Measurements from ENCODE around the gene FBXO3.
"Not testable (repeated sequence)": the region's sequence is repeated elsewhere in the genome, so short reads cannot be mapped to it uniquely, and the experiment has no call there.

The FBXO3 gene, protein sequence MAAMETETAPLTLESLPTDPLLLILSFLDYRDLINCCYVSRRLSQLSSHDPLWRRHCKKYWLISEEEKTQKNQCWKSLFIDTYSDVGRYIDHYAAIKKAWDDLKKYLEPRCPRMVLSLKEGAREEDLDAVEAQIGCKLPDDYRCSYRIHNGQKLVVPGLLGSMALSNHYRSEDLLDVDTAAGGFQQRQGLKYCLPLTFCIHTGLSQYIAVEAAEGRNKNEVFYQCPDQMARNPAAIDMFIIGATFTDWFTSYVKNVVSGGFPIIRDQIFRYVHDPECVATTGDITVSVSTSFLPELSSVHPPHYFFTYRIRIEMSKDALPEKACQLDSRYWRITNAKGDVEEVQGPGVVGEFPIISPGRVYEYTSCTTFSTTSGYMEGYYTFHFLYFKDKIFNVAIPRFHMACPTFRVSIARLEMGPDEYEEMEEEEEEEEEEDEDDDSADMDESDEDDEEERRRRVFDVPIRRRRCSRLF

DNA sequence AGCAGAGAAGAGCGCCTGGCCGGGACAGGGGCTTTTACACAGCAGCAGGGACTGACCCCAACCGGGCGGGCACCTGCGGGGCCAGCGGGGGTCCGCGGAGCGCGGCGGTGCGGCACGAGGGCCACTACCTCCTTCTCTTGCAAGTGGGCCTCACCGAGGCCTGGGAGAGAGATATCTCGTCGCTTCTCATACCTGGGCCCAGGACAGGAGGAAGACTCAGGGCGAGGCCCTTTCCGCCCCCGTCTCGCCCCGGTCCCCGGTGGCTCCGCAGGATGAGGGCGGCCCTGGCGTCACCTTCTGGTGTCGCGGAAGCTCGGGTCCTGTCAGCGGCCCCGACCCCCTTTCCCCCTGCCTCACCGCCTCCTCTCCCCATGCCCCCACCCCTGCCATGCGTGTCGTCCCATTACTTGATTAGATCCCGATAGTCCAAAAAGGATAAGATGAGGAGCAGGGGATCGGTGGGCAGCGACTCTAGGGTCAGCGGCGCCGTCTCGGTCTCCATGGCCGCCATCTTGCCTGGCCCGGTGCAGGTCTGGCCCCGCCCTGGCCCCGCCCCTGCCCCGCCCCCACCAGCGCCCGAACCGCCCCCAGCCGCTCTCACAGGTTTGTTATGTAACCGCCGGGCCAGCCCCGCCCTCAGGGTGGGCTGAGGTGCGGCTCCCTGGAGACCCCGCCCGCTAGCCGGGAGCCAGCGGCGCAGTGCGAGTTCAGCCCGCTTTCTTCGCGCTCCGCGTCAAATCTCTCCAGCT, at the start of gene FBXO3:
FBXO3 (minus strand) TSS at position 534 of the 749 bp plus-strand sequence; CDS start at position 511, 23 bp downstream.
- peak within 1 kb of the TSS; percentile 97 for H3K4me3 ChIP-seq
- DNase-seq (ENCODE audit: low read depth, low spot score), result peak; percentile 45
- H3K27ac ChIP-seq, result no peak within 1 kb of the TSS; the same call in 1 of the 2 replicates
- TF ChIP-seq EZH2 (IDR thresholded peaks at IDR 0.05), result no peak
- no peak for TF ChIP-seq FOXP2 (optimal IDR thresholded peaks at IDR 0.05; ENCODE audit: control extremely low read depth, extremely low read length, insufficient read depth)
- no peak; the same call in 1 of the 2 replicates for TF ChIP-seq POLR2AphosphoS5 (IDR thresholded peaks at IDR 0.05; ENCODE audit: borderline replicate concordance, low read depth, low read length)
- no peaks in the 10 kb centered on the region for H3K9me3 ChIP-seq (ENCODE audit: low read depth, low read length)
- H3K9ac ChIP-seq (ENCODE audit: insufficient read length), result peak within 1 kb of the TSS; percentile 87
- H3K36me3 ChIP-seq (ENCODE audit: insufficient read depth, low read length), result peaks cover 3% of the 10 kb centered on the region

DNA sequence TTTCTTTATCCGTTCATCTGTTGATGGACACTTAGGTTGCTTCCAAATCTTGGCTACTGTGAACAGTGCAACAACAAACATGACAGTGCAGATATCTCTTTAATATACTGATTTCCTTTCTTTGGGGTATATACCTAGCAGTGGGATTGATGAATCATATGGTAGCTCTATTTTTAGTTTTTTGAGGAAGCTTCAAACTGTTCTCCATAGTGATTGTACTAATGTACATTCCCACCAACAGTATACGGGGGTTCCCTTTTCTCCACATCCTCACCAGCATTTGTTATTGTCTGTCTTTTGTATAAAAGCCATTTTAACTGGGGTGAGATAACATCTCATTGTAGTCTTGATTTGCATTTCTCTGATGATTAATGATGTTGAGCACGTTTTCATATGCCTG, 48.7 kb upstream of the FBXO3 start:
- not testable (repeated sequence) for H3K9ac ChIP-seq (ENCODE audit: insufficient read length); H3K9me3 ChIP-seq (ENCODE audit: low read depth, low read length); H3K36me3 ChIP-seq (ENCODE audit: insufficient read depth, low read length); DNase-seq (ENCODE audit: low read depth, low spot score); H3K27ac ChIP-seq; H3K4me3 ChIP-seq

DNA sequence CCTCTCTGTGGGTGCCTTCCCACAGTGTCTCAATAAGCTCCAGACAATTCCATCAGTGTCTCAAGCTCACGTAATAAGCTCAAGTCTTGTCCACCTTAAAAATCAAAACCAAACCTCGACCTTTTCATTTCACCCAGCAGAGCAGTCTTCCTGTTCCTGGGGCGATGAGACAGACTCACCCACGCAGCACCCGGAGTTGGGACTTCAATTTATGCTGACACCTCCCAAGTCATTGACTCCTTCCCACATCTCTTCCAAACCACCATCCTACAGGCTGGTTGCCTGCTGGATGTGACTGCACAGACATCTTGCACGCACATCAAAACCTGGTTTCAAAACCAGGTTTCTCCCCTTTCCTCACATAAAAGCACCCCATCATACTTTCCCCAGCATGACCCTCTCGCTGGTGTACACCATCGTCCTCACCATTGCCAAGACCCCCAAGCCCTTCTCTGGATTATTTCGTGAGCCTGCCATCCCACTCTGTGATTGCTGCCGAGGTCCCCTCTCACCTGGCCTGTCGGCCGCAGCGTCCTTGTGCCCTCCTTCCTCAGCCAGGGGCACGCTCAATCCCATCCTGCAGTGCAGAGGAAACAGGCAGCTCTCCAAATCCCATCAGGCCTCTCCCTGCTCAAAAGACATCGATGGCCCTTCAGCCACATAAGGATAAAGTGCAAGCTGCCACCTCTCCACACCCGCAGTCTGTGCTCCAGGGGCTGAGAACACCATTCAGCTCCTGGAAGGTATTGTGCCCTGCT, 45.1 kb upstream of the FBXO3 start:
- Histone ChIP-seq H3K27ac (no peak overlapping the region), H3K9ac (ENCODE audit: insufficient read length) (no peak overlapping the region), H3K36me3 (ENCODE audit: insufficient read depth, low read length) (no peaks in the 10 kb centered on the region), H3K9me3 (ENCODE audit: low read depth, low read length) (no peaks in the 10 kb centered on the region), H3K4me3 (no peak overlapping the region)
- TF ChIP-seq POLR2AphosphoS5 (IDR thresholded peaks at IDR 0.05; ENCODE audit: borderline replicate concordance, low read depth, low read length) (no peak), FOXP2 (optimal IDR thresholded peaks at IDR 0.05; ENCODE audit: control extremely low read depth, extremely low read length, insufficient read depth) (no peak), EZH2 (IDR thresholded peaks at IDR 0.05) (no peak)
- DNase-seq (ENCODE audit: low read depth, low spot score), result no peak

DNA sequence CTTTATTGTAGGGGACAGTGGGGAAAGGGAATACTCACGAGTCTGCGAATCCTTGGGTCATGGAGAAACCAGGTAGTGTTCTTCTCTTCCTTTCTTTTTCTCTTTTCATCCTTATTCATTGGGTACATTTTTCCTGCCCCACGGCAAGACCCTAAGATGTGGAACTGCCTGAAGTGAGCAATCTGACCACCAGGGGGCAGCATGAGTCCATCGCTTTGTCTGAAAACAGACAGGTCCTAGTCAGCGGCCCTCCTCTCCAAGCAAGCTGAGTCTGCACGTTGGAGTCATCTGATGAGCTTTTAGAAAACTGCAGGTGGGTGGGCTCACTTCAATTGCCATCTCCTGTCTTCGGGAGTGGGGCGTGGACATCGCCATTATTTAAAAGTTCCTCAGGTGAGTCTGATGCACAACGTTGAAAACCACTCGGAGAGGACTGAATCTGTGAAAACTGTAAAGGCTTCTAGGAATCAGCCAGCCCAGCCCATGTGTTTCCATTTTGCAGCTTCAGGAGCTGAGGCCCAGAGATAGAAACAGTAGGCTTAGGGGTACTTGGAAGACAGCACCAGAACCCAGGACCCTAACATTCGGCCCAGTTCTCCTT, 34.0 kb upstream of the FBXO3 start:
- peak; percentile 86 for DNase-seq (ENCODE audit: low read depth, low spot score)
- H3K36me3 ChIP-seq (ENCODE audit: insufficient read depth, low read length), result no peaks in the 10 kb centered on the region
- TF ChIP-seq FOXP2 (optimal IDR thresholded peaks at IDR 0.05; ENCODE audit: control extremely low read depth, extremely low read length, insufficient read depth) (no peak), EZH2 (IDR thresholded peaks at IDR 0.05) (no peak)
- H3K9ac ChIP-seq (ENCODE audit: insufficient read length), result no peak overlapping the region
- no peaks in the 10 kb centered on the region for H3K9me3 ChIP-seq (ENCODE audit: low read depth, low read length)
- H3K27ac ChIP-seq, result no peak overlapping the region
- peak overlapping the region; percentile 25; the same call in 1 of the 2 replicates for H3K4me3 ChIP-seq

DNA sequence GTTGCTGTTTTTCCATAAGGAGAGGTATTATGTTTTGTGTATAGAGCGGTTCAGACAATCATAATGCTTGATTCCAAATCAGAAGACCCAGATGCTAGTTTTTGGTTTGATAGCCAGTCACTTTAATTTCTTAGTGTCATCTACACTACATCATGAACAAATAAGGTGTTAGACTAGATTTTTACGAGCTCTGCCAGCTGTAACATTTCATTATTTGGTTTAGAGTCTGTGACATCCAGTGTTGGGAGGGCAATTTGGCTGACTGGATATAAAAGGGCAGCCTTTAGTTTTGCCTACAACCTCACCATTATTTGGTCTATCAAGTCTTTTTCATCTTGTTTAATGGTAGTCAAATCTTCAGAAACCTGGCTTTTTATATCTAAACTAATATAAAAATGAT, 30.2 kb upstream of the FBXO3 start:
- H3K9ac ChIP-seq (ENCODE audit: insufficient read length), result no peak overlapping the region
- no peak overlapping the region for H3K27ac ChIP-seq
- DNase-seq (ENCODE audit: low read depth, low spot score), result no peak
- TF ChIP-seq POLR2AphosphoS5 (IDR thresholded peaks at IDR 0.05; ENCODE audit: borderline replicate concordance, low read depth, low read length), result no peak
- TF ChIP-seq FOXP2 (optimal IDR thresholded peaks at IDR 0.05; ENCODE audit: control extremely low read depth, extremely low read length, insufficient read depth), result no peak
- no peak for TF ChIP-seq EZH2 (IDR thresholded peaks at IDR 0.05)
- no peaks in the 10 kb centered on the region for H3K9me3 ChIP-seq (ENCODE audit: low read depth, low read length)
- no peaks in the 10 kb centered on the region for H3K36me3 ChIP-seq (ENCODE audit: insufficient read depth, low read length)
- no peak overlapping the region for H3K4me3 ChIP-seq

DNA sequence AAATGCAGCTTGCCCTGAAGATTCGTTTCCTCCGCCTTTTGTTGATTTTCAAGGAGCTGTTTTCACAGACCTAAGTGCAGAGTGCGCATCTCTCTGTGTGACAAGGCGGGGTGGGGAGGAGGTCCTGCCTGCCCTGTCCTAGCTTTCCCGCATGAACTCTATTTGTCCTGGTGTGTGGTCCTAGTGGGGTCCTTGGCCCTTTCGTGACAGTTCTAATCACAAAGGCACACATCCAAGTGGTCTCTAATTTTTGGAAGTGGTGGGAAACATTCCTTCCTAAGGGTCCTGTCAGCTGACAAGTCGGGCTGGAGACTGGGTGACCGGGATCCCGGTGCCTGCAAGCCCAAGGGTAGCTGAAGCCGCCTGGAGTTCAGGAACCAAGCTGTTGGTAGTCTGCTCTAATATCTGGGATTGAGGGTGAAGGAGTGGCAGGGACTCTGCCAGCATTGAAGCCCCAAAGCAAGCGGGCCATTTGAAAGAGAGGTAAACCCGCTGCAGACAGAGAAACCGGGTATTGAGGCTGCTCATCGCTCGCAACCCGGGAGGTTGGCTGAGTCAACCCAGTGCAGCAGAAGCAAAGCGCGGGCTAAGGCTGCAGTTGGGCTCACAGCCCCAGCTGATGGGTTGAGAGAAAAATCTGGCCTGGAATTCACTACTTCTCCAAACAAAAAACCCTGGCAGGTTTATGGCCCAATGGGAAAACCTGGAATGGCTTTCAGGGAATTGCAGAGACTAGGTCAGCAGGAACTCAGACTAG, 28.1 kb upstream of the FBXO3 start:
- Histone ChIP-seq H3K9ac (ENCODE audit: insufficient read length) (peak overlapping the region; percentile 61), H3K4me3 (peak overlapping the region; percentile 79)
- no peak for TF ChIP-seq EZH2 (IDR thresholded peaks at IDR 0.05)
- TF ChIP-seq POLR2AphosphoS5 (IDR thresholded peaks at IDR 0.05; ENCODE audit: borderline replicate concordance, low read depth, low read length), result peak; percentile 74
- no peak for TF ChIP-seq FOXP2 (optimal IDR thresholded peaks at IDR 0.05; ENCODE audit: control extremely low read depth, extremely low read length, insufficient read depth)

DNA sequence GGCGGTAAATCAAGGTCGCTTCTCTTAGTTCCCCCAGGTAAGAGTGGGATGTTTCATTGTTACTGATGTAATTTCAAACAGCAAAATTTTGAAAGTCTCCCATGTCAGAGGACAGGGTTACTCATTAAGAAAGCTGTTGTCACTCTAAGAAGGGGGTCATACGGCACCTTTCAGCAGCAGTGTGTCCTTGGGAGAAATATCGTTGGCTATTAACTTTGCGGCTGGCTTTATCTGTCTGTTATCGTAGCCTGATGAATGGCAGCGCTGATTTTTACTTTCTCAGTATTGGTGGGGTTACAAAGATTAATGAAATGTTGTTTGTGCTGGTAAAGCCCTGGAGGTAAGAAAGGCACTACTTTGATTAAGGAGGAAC, 27.5 kb upstream of the FBXO3 start:
- Histone ChIP-seq H3K9ac (ENCODE audit: insufficient read length) (peak overlapping the region; percentile 61), H3K27ac (no peak overlapping the region), H3K9me3 (ENCODE audit: low read depth, low read length) (no peaks in the 10 kb centered on the region), H3K36me3 (ENCODE audit: insufficient read depth, low read length) (no peaks in the 10 kb centered on the region), H3K4me3 (peak overlapping the region; percentile 79)
- DNase-seq (ENCODE audit: low read depth, low spot score), result no peak
- TF ChIP-seq POLR2AphosphoS5 (IDR thresholded peaks at IDR 0.05; ENCODE audit: borderline replicate concordance, low read depth, low read length), result no peak
- TF ChIP-seq EZH2 (IDR thresholded peaks at IDR 0.05), result no peak
- TF ChIP-seq FOXP2 (optimal IDR thresholded peaks at IDR 0.05; ENCODE audit: control extremely low read depth, extremely low read length, insufficient read depth), result no peak

More for the DNA sequence above, 28.1 kb upstream of the FBXO3 start:
- Histone ChIP-seq H3K36me3 (ENCODE audit: insufficient read depth, low read length) (no peaks in the 10 kb centered on the region), H3K27ac (no peak overlapping the region), H3K9me3 (ENCODE audit: low read depth, low read length) (no peaks in the 10 kb centered on the region)
- peak; percentile 66 for DNase-seq (ENCODE audit: low read depth, low spot score)

All from SK-N-MC (cell line).